HG03442 (cell line): Measurements from ENCODE around the gene CCDC38.
A peak's percentile ranks its signal among the peaks of the same experiment; 100 is the strongest.
"Not testable (repeated sequence)": the region's sequence is repeated elsewhere in the genome, so short reads cannot be mapped to it uniquely, and the experiment has no call there.

ENCODE experiments used
- ATAC-seq: cut with Tn5 transposase; IDR thresholded peaks from one replicate; pipeline ENCODE4 v1.9.1; 2021; ENCODE audit warnings: mild to moderate bottlenecking, moderate library complexity; ENCODE audit not compliant: unreplicated experiment

Gene CCDC38

DNA sequence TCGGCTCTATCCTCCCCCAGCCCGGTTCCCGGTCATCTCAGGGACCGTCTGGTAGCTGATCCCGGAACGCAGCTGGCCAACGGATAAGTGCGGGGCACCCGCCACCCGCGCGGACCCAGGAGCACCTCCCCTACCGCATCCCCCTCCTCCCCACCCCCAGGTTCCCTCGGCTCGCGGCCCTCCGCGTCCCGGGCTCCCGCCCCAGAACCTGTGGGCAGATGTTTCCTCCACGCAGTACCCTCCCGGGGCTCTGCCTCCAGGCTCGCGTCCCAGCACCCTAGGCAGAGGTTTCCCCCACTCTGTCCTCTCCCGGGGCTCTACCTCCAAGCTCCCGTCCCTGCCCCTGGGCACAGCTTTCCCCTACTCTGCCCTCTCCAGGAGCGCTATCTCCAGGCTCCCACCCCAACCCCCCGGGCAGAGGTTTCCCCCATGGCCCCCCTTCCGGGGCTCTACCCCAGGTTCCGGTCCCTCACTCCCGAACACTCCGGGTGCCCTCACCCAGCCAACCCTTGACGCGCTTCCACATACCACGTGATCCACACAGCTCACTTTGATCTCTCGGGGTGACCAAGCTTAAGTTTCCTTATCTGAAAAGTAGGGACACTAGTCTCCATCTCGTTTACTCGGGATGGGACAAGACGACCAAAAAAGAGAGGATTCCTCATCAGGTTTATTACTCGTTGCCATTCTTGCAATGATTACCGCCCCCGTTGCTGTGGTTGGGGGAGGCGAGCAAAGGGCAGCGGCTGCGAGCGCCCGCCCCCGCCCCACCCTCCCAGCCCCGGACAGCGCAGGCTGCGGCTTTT, at the start of gene CCDC38:
Gene CCDC38, minus strand, starts transcription at position 91 of the 806 bp plus-strand sequence. CDS start 6,105 bp downstream, outside the sequence.
- ATAC-seq: peak; percentile 95

DNA sequence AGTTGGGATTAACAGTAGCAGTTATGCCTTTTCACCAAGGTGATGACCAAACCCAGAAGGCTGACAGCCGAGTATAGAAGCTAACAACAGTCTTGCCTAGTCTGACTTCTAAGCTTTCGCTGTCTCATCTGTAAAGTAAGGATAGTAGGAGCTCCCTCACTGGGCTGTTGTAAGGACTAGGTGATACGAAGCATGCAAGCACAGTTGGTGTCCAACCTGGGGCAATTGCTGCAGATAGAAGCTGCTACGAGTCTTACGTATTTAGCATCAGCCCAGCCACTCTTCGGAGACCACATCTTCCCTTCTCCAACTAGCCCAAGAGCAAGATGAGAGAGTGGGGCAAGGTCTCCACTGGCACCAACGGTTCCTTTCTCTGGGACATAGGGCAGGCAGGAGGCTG, 47.7 kb upstream of the CCDC38 start:
- no peak for ATAC-seq

DNA sequence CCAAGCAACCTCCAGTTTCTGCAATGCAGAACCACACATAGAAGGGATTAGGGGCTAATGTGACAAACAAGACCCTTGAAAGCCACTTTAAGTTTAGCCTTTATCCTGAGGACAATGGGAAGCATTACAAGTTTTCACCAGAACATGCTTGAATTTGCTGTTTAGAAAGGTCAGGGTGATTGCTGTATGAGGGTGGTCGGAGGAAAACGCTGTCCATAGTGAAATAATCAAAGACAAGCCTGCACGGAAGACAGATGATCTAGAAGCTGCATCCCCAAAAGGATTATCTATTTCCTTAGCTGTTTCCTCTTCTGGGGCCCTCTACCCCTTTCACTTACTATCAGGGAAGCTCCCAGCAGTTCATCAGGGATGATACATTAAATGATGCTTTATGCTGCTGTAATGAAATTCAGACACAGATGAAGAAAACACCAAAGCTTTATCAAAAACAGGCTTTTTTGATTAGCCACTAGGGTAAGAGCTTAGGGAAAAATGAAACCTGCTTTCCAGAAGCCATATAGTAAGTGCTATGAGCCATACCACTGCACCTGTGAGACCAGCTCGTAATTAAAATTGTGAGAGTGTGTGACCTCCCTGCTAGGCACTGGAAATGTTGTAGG, 47.2 kb upstream of the CCDC38 start:
- no peak for ATAC-seq

DNA sequence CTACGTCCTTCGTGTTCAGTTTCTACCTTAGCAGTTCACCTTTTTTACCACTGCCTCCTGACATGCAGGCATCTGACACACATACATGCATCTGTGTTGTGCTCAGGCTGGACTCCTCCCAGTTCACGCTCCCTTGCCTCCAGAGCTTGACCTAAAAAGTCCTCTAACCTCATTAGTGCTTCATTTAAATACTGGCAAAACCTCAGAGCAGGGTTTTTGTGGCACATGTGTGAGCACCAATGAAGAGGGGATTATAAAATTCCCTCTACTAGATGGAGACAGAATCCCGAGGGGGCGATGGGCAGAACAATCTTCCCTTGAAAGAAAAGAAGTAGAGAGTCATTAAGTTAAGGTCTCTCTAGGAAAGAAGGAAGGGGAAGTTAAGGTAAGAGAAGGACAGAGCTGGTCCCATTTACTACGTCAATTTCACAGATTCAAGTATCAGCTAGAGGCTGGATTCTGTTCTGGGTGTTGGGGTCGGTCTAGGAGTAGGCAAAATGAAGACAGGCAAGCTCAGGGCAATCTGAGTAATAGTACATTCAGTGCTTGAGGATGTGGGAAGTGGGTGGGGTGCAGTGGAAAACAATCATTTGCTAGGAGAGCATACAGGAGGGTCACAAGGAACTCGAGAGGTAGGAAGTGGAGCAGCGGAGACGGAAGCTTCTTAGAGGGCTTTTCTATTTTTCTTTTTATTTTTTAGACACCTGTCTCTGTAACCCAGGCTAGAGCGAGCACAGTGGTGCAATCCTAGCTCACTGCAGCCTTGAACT, 46.3 kb upstream of the CCDC38 start:
- no peak for ATAC-seq

DNA sequence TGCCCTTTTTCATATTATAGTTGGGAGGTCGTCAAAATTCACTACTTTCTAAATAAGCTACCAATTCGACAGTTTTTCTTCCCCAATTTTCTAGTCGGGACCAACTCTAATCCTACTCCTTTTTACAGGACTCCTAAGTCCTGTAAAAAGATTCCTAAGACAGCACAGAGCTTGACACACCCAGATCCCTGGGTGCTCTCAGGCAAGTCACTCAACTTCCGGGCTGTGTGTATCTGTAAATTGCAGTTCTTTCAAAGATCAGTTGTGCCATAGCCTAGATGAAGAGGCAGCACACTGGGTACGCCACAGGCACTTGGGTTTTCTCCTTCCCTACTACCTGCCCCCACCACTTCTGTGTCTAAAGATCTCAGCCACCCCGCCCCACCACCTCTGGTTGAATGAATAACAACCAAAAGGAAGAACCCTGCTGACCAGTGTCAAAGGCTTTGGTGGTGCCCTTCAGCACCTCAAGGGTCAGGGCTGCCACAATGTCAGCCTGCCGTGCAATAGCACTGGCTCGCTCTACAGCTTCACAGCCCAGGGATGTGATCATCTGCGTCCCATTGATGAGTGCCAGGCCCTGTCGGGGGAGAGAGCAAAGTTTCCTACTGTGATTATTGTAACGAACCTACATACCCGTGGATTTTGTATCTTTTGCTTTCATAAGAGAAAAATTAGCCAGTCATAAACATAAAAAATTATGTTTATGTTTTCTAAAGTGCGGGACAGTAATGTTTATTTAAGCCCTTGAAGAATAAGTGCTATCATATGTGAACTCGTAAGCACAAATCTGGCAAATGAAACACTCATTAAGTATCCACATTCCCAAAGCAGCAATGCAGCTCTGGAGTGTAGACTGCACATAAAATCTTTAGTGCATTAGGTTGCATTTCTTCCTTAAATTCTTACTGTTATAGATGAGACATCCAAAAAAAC, 44.5 kb upstream of the CCDC38 start:
- no peak for ATAC-seq

DNA sequence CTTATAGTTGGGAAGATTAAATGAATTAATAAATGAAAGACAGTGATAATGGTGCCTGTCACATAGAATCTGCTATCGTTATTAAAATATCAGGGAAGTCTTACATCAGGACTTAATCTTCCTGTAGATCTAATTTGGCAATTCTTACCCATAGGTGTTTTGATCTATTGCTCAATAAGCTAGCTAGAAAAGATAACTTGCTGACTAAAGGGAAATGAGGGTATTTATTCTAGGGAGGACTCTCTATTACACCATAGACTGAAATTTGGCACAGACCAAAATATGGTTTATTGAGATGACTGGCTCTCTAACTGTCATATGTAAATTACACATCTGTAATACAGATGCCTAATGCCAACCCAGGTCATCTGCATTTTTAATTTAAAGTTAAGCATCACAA, 42.3 kb upstream of the CCDC38 start:
- no peak for ATAC-seq

DNA sequence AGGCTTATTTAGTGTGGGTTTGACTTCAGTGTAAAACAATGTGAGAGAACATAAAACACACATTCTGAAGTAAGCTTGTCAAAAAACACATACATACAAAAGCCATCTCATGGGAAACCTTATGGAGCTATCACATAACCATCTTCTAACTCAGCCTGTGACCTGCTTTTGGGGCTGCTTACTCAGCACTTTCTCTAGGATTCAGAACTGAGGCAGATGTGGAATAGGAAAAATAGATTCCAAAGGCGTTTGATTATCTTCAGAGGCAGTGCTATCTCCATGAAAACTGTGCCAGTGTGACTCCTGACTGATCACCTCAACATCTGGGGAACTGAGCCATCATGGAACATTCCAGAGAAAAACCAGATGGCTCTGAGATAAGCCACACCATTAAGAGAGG, 40.2 kb upstream of the CCDC38 start:
- ATAC-seq: no peak

DNA sequence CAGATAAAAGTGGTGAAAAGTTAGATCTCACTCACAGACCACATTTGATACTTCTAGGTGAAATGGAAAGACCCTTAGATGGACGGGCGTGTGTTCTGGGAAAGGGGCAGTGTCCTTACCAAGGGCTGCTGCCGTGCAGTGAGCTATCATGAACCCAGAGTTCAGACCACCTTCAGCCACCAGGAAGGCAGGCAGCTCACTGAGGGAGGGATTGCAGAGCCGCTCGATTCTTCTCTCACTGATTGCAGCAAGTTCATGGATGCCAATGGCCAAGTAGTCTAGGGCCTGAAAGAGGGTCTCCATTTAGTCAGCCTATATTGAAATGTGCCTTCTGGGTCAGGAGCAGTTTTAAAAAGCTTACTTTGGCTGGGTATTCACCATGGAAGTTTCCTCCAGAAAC, 38.0 kb upstream of the CCDC38 start:
- no peak for ATAC-seq

DNA sequence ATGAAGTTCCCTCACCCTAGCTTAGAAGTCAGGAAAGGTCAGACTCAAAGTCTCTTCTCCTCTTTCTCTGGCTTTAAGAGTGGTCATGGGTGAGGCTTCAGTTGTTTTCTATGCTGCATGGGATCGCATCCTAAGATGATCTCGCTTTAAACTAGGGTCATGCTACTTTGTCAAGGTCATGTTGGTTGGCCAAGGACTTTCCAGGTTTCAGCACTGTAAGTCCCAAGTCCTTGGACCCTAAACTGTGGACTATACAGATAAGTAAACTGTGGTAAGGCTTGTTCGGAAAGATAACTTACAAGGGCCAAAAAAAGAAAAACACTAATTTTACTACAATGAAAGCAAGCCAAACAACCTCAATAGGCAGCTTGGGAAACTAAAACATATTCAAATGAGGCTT, 36.4 kb upstream of the CCDC38 start:
- no peak for ATAC-seq

DNA sequence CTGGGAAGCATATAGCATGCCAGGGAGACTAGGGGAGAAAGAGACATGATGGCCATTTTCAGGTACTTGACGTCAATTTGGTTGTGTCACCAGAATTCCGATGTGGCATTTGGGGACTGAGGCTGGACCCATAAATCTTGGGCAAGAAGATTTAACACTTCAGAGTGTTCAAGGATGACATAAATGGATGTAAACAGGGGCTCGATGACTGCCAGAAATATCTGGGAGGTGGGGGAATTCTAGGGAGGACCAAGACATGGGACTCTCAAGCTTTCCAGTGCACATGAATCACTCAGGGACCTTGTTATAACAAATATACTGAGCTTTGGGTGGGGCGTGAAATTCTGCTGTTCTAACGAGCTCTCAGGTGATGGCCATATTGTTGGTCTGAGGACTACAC, 35.9 kb upstream of the CCDC38 start:
- no peak for ATAC-seq

DNA sequence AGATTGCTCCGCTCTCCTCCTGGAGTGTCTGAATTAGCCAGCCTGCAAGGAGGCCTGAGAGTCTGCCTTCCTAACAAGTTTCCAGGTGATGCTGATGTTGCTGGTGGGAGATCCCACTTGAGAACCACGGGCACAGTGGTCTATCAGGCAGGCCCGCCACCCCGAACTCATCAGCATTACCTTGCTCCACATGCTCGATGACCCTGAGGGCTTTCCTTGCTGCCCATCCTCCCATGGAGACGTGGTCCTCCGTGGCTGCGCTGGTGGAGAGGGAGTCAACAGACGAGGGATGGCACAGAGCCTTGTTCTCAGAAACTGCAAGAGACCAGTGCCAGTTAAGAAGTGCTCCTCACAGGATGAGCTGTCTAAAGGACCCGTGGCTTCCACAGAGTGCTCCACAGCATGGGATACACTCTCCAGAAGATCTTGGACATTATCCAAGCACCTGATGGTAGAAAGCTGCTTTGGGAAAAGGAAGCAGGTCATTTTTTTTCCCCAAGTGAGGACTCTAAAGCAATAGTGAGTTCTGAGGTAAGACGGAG, 35.4 kb upstream of the CCDC38 start:
- no peak for ATAC-seq

DNA sequence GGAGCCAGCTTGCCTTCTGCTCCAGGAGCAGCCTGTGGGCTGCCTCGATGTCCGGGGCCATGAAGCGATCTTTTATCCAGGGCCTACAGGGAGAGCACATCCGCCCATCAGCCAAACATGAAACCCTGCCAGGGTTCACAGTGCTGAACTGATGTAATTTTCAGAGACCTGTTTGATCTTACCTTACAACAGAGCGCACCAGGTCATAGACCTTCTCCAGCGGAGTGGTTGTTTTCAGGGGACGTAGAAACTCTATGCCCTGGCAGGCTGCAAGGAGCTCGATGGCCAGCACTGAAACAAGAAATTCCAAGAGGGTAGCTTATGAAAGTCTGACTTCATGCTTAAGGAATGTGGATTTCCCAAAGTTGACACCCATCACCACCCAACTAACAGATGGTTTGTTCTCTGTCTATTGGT, 34.0 kb upstream of the CCDC38 start:
- no peak for ATAC-seq

DNA sequence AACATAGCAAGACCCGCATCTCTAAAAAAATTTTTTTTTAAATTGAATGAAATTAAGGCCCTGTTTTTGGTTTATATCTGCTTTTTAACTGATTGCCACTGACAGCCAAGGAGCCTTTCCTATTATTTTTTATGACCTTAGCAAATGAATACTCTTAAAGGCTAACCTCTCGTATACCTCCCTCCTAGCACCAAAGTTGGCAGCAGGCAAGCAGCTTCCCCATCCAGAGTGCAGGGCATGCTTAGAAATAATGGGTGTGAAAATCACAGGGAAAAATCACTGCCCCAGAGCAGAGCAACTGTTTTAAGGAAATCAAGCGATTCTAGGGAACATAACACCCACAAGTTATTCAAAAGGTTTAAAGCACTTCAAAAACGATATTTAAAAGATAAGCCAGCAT, 33.1 kb upstream of the CCDC38 start:
- ATAC-seq: no peak

DNA sequence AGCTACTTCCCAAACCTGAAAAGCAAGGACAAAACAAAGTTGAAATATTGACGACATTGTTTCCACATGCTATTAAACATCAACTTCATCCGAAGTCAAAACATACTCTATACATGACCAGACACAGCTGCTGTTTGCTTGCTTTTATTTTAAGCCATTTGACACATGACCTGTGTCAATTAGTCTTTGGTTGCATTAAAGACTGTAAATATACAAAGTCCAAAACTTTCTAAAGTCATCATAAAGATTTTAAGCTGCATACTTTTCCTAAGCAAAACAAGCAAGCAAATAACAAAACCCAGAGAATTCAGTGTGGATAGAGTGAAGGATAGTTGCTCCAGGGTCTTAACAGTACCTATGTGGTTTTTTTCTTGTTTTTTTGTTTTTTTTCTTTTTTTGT, 31.9 kb upstream of the CCDC38 start:
- no peak for ATAC-seq

DNA sequence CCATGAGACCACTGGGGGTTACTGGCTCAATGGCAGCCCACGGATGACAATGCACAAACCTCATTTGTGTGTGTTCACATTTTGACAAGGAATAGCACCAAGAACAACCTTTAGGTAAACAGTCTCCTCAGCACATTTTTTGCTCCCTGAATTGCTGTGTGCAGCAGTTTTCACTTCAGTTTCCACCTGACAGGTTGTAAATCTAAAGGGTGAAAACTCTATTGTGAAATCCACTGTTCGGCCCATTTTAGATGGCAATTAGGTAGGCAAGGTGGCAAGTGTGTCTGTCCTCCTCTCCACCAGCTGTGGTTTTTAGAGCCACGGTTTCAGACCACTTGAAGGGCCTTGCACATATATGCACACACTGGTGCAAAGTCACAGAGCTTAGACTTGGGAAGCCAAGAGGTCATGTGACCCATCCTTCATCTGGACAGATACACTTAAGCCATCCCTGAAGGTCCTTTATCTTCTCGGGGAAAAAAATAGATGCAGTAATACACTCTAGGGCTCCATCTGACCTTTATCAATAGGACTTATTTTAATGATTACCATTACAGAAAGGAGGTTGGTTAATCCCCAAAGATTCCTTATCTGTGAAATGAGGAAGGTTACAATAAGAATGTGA, 30.5 kb upstream of the CCDC38 start:
- ATAC-seq: no peak

DNA sequence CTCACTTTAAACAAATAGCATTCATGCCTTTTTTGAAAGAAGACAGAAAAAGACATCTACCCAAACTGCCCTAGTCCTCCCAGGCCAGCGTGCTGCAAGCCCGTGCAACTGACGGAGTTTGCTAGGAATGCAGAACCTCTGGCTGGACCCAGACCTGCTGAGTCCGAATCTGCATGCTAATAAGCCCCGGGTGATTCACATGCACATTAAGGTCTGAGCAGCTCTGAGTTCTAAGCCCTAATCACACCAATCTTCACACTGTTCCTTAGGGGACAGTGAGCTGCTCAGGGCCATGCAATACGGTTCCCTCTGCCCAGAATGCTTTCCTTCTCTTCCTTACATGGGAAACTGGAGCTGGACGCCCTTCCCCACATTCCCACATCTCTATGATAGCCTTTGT, 28.5 kb upstream of the CCDC38 start:
- ATAC-seq: no peak

DNA sequence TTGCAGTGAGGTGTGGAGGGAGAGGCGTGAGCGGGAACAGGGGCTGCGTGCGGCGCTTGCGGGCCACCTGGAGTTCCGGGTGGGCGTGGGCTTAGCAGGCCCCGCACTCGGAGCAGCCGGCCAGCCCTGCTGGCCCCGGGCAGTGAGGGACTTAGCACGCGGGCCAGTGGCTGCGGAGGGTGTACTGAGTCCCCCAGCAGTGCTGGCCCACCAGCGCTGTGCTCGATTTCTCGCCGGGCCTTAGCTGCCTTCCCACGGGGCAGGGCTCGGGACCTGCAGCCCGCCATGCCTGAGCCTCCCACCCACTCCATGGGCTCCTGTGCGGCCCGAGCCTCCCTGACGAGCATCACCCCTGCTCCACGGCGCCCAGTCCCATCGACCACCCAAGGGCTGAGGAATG, 26.7 kb upstream of the CCDC38 start:
- not testable (repeated sequence) for ATAC-seq

DNA sequence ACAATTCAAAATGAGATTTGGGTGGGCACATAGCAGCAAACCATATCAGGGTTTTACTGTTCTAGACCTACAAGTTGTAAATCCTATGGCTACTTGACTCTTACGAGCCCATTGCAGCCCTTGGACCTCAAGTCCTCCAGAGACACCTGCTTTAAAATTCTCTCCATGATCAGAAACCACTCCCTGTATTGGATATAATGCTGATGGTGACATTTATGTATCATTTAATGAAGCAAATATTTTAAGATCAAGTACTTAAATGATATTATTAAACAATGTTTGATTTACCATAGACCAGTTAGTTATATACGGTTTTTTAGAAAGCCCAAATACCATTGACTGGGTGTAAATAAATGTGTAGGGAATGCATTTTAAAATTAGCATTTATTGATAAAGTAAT, 24.9 kb upstream of the CCDC38 start:
- ATAC-seq: no peak

DNA sequence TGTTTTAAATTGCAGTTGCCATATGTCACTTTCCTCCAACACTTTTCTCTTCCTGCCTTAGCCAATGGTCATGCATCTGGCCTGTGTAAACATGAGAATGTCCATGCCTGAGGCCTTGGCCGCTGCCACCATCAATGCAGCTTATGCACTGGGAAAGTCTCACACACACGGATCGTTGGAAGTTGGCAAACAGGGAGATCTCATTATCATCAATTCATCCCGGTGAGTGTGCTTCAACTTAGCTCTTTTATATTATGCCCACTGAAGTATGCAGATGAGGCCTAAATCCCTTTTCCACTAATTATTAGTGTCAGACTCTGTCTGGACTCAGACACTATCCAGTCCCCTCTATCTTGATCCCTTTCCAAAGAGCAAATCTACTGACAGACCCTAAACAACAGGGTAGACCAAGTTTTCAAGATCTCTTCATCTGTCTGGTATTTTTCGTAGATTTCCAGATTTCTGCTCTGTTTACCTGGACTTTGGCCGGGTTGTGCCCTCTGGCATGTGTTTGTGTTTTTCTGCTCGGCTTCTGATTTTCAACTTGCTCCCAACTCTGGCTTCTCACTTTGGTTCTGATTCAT, 24.0 kb upstream of the CCDC38 start:
- no peak for ATAC-seq

DNA sequence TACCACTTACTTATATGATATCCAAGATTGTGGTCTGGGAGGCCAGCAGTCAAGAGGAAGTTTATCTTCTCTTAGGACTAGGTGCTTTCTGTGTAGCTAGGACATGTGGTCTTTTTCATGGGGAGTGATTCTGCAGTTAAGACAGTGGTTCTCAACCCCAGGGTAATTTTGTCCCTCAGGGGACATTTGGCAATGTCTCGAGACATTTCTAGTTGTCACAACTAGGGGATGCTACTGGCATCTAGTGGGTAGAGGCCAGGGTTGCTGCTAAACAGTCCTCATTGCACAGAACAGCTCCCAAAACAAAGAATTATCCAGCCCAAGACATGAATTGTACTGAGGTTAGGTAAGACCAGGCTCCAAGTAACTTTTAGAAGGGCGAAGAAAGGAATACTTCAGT, 20.7 kb upstream of the CCDC38 start:
- ATAC-seq: no peak
